Activated CD8-positive, alpha-beta T cell treated with anti-CD3 and anti-CD28 coated beads for 36 hours (primary cell): ENCODE results near the gene MLLT10. TPM values are rescaled to one million over a fixed set of nuclear protein-coding genes. Genes with fewer than 3 reads are reported as not detected.

Source experiments
- ATAC-seq: fragments of 200-7000 bp; cut with Tn5 transposase; one replicate; pipeline ENCODE4 v1.10.0; 2021; ENCODE audit warnings: mild to moderate bottlenecking, moderate library complexity
- CTCF ChIA-PET: fragments of 350-600 bp; sonication (Branson Sonifier 250); formaldehyde crosslinking; loops from one replicate; lab custom pipeline; 2021; ENCODE audit warnings: antibody characterized with exemption; lab: Charles Lee
- POLR2A ChIA-PET: fragments of 350-600 bp; sonication (Branson Sonifier 250); formaldehyde crosslinking; loops from one replicate; lab custom pipeline; 2021; ENCODE audit warnings: antibody characterized with exemption; lab: Charles Lee
- DNase-seq: peaks from one replicate; pipeline ENCODE4 v3.0.0-alpha.2; 2020
- H3K27ac Mint-ChIP-seq: one replicate; pipeline ENCODE4 v1.8.0; 2021; ENCODE audit warnings: mild to moderate bottlenecking, mixed read lengths
- H3K27me3 Mint-ChIP-seq: one replicate; pipeline ENCODE4 v1.8.0; 2021; ENCODE audit warnings: mixed read lengths
- H3K36me3 Mint-ChIP-seq: one replicate; pipeline ENCODE4 v1.8.0; 2021; ENCODE audit warnings: low read depth, mixed read lengths
- H3K4me1 Mint-ChIP-seq: one replicate; pipeline ENCODE4 v1.8.0; 2021; ENCODE audit warnings: low read depth, mixed read lengths
- H3K4me3 Mint-ChIP-seq: one replicate; pipeline ENCODE4 v1.8.0; 2021; ENCODE audit warnings: mild to moderate bottlenecking, moderate library complexity, mixed read lengths
- H3K9me3 Mint-ChIP-seq: one replicate; pipeline ENCODE4 v1.8.0; 2021; ENCODE audit warnings: mixed read lengths
- CTCF ChIP-seq: fragments of 200-600 bp; IDR thresholded peaks from one replicate; pipeline ENCODE4 v1.8.0; 2022; ENCODE audit warnings: antibody characterized with exemption, mild to moderate bottlenecking
- intact Hi-C: fragments of 100-400 bp; cut with micrococcal nuclease; formaldehyde crosslinking; loops from one replicate; pipeline ENCODE4 v1.10.0; 2022
- total RNA-seq, 2 experiments: library from RNA; stranded (reverse); gene quantifications; one replicate each; pipeline ENCODE4 v1.2.3, GENCODE V29; 2021

Gene MLLT10
- total RNA-seq, 2 experiments from 2014 or later: 33.9 to 36.4 TPM

GRCh38 chr10:21689881-21690280, 155.8 kb downstream of the MLLT10 start:
- H3K27me3 Mint-ChIP-seq: no peaks in the 10 kb centered on the region
- intact Hi-C loops: no loop called here
- no peak for ATAC-seq
- no peak overlapping the region for H3K27ac Mint-ChIP-seq
- ChIA-PET CTCF (interaction anchor here (1.4 kb wide), 1 partner anchor 42 kb away, joined by 4 read pairs; no protein-coding TSS in a partner anchor), POLR2A (no interaction called here)
- peaks cover 14% of the 10 kb centered on the region for H3K4me1 Mint-ChIP-seq
- no peaks in the 10 kb centered on the region for H3K9me3 Mint-ChIP-seq
- no peak for DNase-seq
- no peak for TF ChIP-seq CTCF
- H3K4me3 Mint-ChIP-seq: no peak overlapping the region
- peaks cover 24% of the 10 kb centered on the region for H3K36me3 Mint-ChIP-seq

- TF ChIP-seq CTCF: no peak
- H3K9me3 Mint-ChIP-seq: no peaks in the 10 kb centered on the region
- ATAC-seq (no peak), DNase-seq (no peak)
- ChIA-PET CTCF (no interaction called here), POLR2A (no interaction called here)
- H3K36me3 Mint-ChIP-seq: peaks cover 29% of the 10 kb centered on the region
- peaks cover 20% of the 10 kb centered on the region for H3K4me1 Mint-ChIP-seq
- H3K27ac Mint-ChIP-seq: no peak overlapping the region
- intact Hi-C loops: no loop called here
- H3K27me3 Mint-ChIP-seq: no peaks in the 10 kb centered on the region
- H3K4me3 Mint-ChIP-seq: no peak overlapping the region
Observed at GRCh38 chr10:21692916-21693315, 158.9 kb downstream of the MLLT10 start.

GRCh38 chr10:21693418-21693817, 159.4 kb downstream of the MLLT10 start:
- no peak overlapping the region for H3K27ac Mint-ChIP-seq
- ChIA-PET POLR2A (no interaction called here), CTCF (no interaction called here)
- DNase-seq (no peak), ATAC-seq (no peak)
- no peaks in the 10 kb centered on the region for H3K9me3 Mint-ChIP-seq
- no peak overlapping the region for H3K4me3 Mint-ChIP-seq
- peaks cover 33% of the 10 kb centered on the region for H3K36me3 Mint-ChIP-seq
- intact Hi-C loops: no loop called here
- TF ChIP-seq CTCF: no peak
- H3K27me3 Mint-ChIP-seq: no peaks in the 10 kb centered on the region
- peaks cover 20% of the 10 kb centered on the region for H3K4me1 Mint-ChIP-seq

DNA sequence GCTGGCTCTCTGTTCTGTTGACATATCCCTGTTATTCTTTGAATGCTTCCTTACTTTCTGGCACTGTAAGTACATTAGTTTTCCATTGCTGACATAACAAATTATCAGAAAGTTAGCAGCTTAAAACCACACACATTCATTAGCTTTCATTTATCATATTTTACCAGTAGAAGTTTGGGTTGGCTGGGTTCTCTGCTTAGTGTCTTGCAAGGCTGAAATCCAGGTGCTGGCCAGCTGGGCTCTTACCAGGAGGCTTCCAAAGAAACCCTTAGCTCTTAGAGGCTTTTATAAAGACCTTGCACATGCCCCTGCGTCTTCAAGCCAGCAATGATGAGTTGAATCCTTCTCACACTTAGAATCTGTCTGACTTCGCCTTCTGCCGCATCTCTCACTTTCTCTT, 160.6 kb downstream of the MLLT10 start:
- peaks cover 17% of the 10 kb centered on the region for H3K4me1 Mint-ChIP-seq
- no peak for DNase-seq
- H3K4me3 Mint-ChIP-seq: no peak overlapping the region
- no peak overlapping the region for H3K27ac Mint-ChIP-seq
- H3K36me3 Mint-ChIP-seq: peaks cover 41% of the 10 kb centered on the region
- peaks cover 5% of the 10 kb centered on the region for H3K9me3 Mint-ChIP-seq
- ChIA-PET POLR2A (no interaction called here), CTCF (interaction anchor here (1.2 kb wide), 1 partner anchor 10 kb away, joined by 3 read pairs; no protein-coding TSS in a partner anchor)
- intact Hi-C loops: no loop called here
- no peaks in the 10 kb centered on the region for H3K27me3 Mint-ChIP-seq
- ATAC-seq: no peak
- TF ChIP-seq CTCF: no peak

DNA sequence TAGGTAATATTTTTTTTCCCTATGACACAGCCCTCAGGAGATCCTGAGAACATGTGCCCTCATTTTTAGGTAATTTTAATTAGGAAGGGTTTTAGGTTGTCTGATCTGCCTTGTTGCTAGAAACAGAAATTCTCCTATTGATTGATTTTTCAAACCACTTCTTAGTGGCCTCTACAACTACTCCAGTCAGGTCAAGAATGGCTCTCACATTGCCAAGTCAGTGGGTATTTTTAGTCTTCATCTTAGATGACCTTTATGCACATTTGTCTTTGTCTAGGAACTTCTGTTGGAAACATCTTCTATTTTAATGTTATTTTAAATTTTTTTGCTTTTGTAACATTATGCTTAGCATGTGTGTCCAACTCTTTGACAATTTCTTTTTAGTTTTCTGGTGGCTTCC, 162.3 kb downstream of the MLLT10 start:
- no peaks in the 10 kb centered on the region for H3K27me3 Mint-ChIP-seq
- H3K9me3 Mint-ChIP-seq: peaks cover 22% of the 10 kb centered on the region
- ChIA-PET POLR2A (no interaction called here), CTCF (no interaction called here)
- H3K4me1 Mint-ChIP-seq: peaks cover 13% of the 10 kb centered on the region
- H3K27ac Mint-ChIP-seq: no peak overlapping the region
- no peak overlapping the region for H3K4me3 Mint-ChIP-seq
- intact Hi-C loops: no loop called here
- no peak for TF ChIP-seq CTCF
- DNase-seq (no peak), ATAC-seq (no peak)
- peaks cover 51% of the 10 kb centered on the region for H3K36me3 Mint-ChIP-seq
